Stimulated activated naive CD8-positive, alpha-beta T cell treated with anti-CD3 and anti-CD28 coated beads, Interleukin-15, Interleukin-2, amounts not matched to agents 100 ng/mL and 50 ng/mL, for 24 hours (primary cell): ENCODE measurements around the gene UBR1.

Source experiments
- H3K27ac Mint-ChIP-seq: one replicate; pipeline ENCODE4 v1.8.0; 2021; ENCODE audit warnings: mild to moderate bottlenecking, mixed read lengths
- H3K27me3 Mint-ChIP-seq: one replicate; pipeline ENCODE4 v1.8.0; 2021; ENCODE audit warnings: mixed read lengths
- H3K36me3 Mint-ChIP-seq: one replicate; pipeline ENCODE4 v1.8.0; 2021; ENCODE audit warnings: low read depth, mixed read lengths
- H3K4me1 Mint-ChIP-seq: one replicate; pipeline ENCODE4 v1.8.0; 2021; ENCODE audit warnings: low read depth, mixed read lengths
- H3K4me3 Mint-ChIP-seq: one replicate; pipeline ENCODE4 v1.8.0; 2021; ENCODE audit warnings: mild to moderate bottlenecking, mixed read lengths
- H3K9me3 Mint-ChIP-seq: one replicate; pipeline ENCODE4 v1.8.0; 2021; ENCODE audit warnings: mixed read lengths

Gene UBR1

GRCh38 chr15:43127752-43128151 is 21.9 kb upstream of the UBR1 start:
- H3K27ac Mint-ChIP-seq, result no peak overlapping the region
- H3K9me3 Mint-ChIP-seq, result peaks cover 4% of the 10 kb centered on the region
- H3K4me1 Mint-ChIP-seq, result peaks cover 10% of the 10 kb centered on the region
- no peak overlapping the region for H3K4me3 Mint-ChIP-seq
- no peaks in the 10 kb centered on the region for H3K36me3 Mint-ChIP-seq
- H3K27me3 Mint-ChIP-seq, result no peaks in the 10 kb centered on the region

- Mint-ChIP-seq H3K4me3 (no peak overlapping the region), H3K9me3 (peaks cover 4% of the 10 kb centered on the region), H3K4me1 (peaks cover 18% of the 10 kb centered on the region), H3K27ac (no peak overlapping the region), H3K27me3 (no peaks in the 10 kb centered on the region), H3K36me3 (no peaks in the 10 kb centered on the region)
Measured at GRCh38 chr15:43126356-43126755, 20.5 kb upstream of the UBR1 start.

GRCh38 chr15:43125100-43125661 is 19.3 kb upstream of the UBR1 start:
- Mint-ChIP-seq H3K4me3 (no peak overlapping the region), H3K9me3 (peaks cover 4% of the 10 kb centered on the region), H3K27ac (no peak overlapping the region), H3K27me3 (no peaks in the 10 kb centered on the region), H3K4me1 (peaks cover 18% of the 10 kb centered on the region), H3K36me3 (no peaks in the 10 kb centered on the region)

GRCh38 chr15:43121863-43122262 is 16.0 kb upstream of the UBR1 start:
- H3K27ac Mint-ChIP-seq, result no peak overlapping the region
- peaks cover 26% of the 10 kb centered on the region for H3K4me1 Mint-ChIP-seq
- H3K36me3 Mint-ChIP-seq, result no peaks in the 10 kb centered on the region
- H3K27me3 Mint-ChIP-seq, result peaks cover 8% of the 10 kb centered on the region
- H3K9me3 Mint-ChIP-seq, result no peaks in the 10 kb centered on the region
- H3K4me3 Mint-ChIP-seq, result peak overlapping the region; percentile 87

- Mint-ChIP-seq H3K27me3 (peaks cover 19% of the 10 kb centered on the region), H3K36me3 (no peaks in the 10 kb centered on the region), H3K9me3 (no peaks in the 10 kb centered on the region), H3K27ac (peak overlapping the region; percentile 38), H3K4me3 (no peak overlapping the region), H3K4me1 (peaks cover 26% of the 10 kb centered on the region)
Measured at GRCh38 chr15:43118829-43119228, 13.0 kb upstream of the UBR1 start.

- no peaks in the 10 kb centered on the region for H3K9me3 Mint-ChIP-seq
Measured at GRCh38 chr15:43118286-43118685, 12.4 kb upstream of the UBR1 start.

GRCh38 chr15:43111354-43111753 is 5.5 kb upstream of the UBR1 start:
- Mint-ChIP-seq H3K27ac (no peak overlapping the region), H3K4me3 (no peak overlapping the region), H3K4me1 (peaks cover 6% of the 10 kb centered on the region), H3K36me3 (no peaks in the 10 kb centered on the region), H3K9me3 (no peaks in the 10 kb centered on the region), H3K27me3 (peaks cover 6% of the 10 kb centered on the region)

More at GRCh38 chr15:43118286-43118685, 12.4 kb upstream of the UBR1 start:
- no peaks in the 10 kb centered on the region for H3K36me3 Mint-ChIP-seq
- peaks cover 24% of the 10 kb centered on the region for H3K4me1 Mint-ChIP-seq
- no peak overlapping the region for H3K4me3 Mint-ChIP-seq
- no peak overlapping the region for H3K27ac Mint-ChIP-seq
- peaks cover 19% of the 10 kb centered on the region for H3K27me3 Mint-ChIP-seq

- H3K27ac Mint-ChIP-seq, result no peak overlapping the region
- H3K4me1 Mint-ChIP-seq, result peaks cover 37% of the 10 kb centered on the region
- no peak overlapping the region for H3K4me3 Mint-ChIP-seq
- peaks cover 17% of the 10 kb centered on the region for H3K36me3 Mint-ChIP-seq
- H3K9me3 Mint-ChIP-seq, result no peaks in the 10 kb centered on the region
- H3K27me3 Mint-ChIP-seq, result no peaks in the 10 kb centered on the region
Measured at GRCh38 chr15:43107751-43108150, 1.9 kb upstream of the UBR1 start.

- peaks cover 27% of the 10 kb centered on the region for H3K36me3 Mint-ChIP-seq
- peaks cover 45% of the 10 kb centered on the region for H3K4me1 Mint-ChIP-seq
- no peaks in the 10 kb centered on the region for H3K27me3 Mint-ChIP-seq
- peak overlapping the region; percentile 98 for H3K27ac Mint-ChIP-seq
- no peaks in the 10 kb centered on the region for H3K9me3 Mint-ChIP-seq
- H3K4me3 Mint-ChIP-seq, result peak overlapping the region; percentile 98
Measured at GRCh38 chr15:43106486-43106829, 620 bp upstream of the UBR1 start.

GRCh38 chr15:43105077-43105736 is 631 bp downstream of the UBR1 start:
- H3K4me3 Mint-ChIP-seq, result peak overlapping the region; percentile 98
- H3K27ac Mint-ChIP-seq, result peak overlapping the region; percentile 98
- H3K27me3 Mint-ChIP-seq, result no peaks in the 10 kb centered on the region
- no peaks in the 10 kb centered on the region for H3K9me3 Mint-ChIP-seq
- H3K4me1 Mint-ChIP-seq, result peaks cover 58% of the 10 kb centered on the region
- H3K36me3 Mint-ChIP-seq, result peaks cover 39% of the 10 kb centered on the region

- H3K27me3 Mint-ChIP-seq, result no peaks in the 10 kb centered on the region
- peaks cover 66% of the 10 kb centered on the region for H3K4me1 Mint-ChIP-seq
- H3K9me3 Mint-ChIP-seq, result no peaks in the 10 kb centered on the region
- peak overlapping the region; percentile 70 for H3K4me3 Mint-ChIP-seq
- H3K27ac Mint-ChIP-seq, result peak overlapping the region; percentile 50
- peaks cover 45% of the 10 kb centered on the region for H3K36me3 Mint-ChIP-seq
Measured at GRCh38 chr15:43104426-43104825, 1.4 kb downstream of the UBR1 start.

- Mint-ChIP-seq H3K27me3 (no peaks in the 10 kb centered on the region), H3K36me3 (peaks cover 46% of the 10 kb centered on the region), H3K4me3 (peak overlapping the region; percentile 70), H3K9me3 (no peaks in the 10 kb centered on the region), H3K27ac (no peak overlapping the region), H3K4me1 (peaks cover 67% of the 10 kb centered on the region)
Measured at GRCh38 chr15:43103907-43104306, 1.9 kb downstream of the UBR1 start.

GRCh38 chr15:43102187-43102586 is 3.7 kb downstream of the UBR1 start:
- Mint-ChIP-seq H3K4me3 (no peak overlapping the region), H3K4me1 (peaks cover 78% of the 10 kb centered on the region), H3K27ac (no peak overlapping the region), H3K9me3 (no peaks in the 10 kb centered on the region), H3K27me3 (no peaks in the 10 kb centered on the region), H3K36me3 (peaks cover 54% of the 10 kb centered on the region)

GRCh38 chr15:43100971-43101370 is 4.9 kb downstream of the UBR1 start:
- Mint-ChIP-seq H3K4me1 (peaks cover 79% of the 10 kb centered on the region), H3K27me3 (no peaks in the 10 kb centered on the region), H3K4me3 (no peak overlapping the region), H3K36me3 (peaks cover 61% of the 10 kb centered on the region), H3K9me3 (no peaks in the 10 kb centered on the region), H3K27ac (peak overlapping the region; percentile 38)

GRCh38 chr15:43099105-43099845 is 6.6 kb downstream of the UBR1 start:
- H3K36me3 Mint-ChIP-seq, result peaks cover 71% of the 10 kb centered on the region
- no peaks in the 10 kb centered on the region for H3K27me3 Mint-ChIP-seq
- H3K27ac Mint-ChIP-seq, result no peak overlapping the region
- H3K4me3 Mint-ChIP-seq, result no peak overlapping the region
- no peaks in the 10 kb centered on the region for H3K9me3 Mint-ChIP-seq
- peaks cover 81% of the 10 kb centered on the region for H3K4me1 Mint-ChIP-seq
